ENCODE results near the gene TSGA10.

TSGA10 gene

DNA sequence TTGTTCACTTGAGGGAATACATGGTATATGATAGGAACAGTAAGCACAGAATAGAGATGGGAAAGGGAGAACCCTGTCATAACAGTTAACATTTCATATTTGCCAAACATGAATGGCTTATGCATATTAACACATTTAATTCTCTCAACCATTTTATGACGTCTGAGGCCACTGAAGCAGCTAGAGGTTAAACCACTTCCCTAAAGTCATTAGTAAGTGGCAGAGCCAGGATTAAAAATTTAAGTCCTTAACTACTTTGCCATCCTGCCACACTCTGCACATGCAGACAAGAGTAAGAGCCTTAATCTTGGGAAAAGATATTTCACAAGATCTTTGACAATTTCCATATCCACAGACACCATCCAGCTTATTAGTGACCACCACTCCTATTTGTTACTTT, 2.1 kb upstream of the TSGA10 start:
- no peak overlapping the region for H3K27ac ChIP-seq
- no peak overlapping the region for H3K4me3 ChIP-seq (ENCODE audit: low read depth, low read length)
- TF ChIP-seq, protein P1, sequence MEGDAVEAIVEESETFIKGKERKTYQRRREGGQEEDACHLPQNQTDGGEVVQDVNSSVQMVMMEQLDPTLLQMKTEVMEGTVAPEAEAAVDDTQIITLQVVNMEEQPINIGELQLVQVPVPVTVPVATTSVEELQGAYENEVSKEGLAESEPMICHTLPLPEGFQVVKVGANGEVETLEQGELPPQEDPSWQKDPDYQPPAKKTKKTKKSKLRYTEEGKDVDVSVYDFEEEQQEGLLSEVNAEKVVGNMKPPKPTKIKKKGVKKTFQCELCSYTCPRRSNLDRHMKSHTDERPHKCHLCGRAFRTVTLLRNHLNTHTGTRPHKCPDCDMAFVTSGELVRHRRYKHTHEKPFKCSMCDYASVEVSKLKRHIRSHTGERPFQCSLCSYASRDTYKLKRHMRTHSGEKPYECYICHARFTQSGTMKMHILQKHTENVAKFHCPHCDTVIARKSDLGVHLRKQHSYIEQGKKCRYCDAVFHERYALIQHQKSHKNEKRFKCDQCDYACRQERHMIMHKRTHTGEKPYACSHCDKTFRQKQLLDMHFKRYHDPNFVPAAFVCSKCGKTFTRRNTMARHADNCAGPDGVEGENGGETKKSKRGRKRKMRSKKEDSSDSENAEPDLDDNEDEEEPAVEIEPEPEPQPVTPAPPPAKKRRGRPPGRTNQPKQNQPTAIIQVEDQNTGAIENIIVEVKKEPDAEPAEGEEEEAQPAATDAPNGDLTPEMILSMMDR (IDR thresholded peaks at IDR 0.05) = no peak
- no peaks in the 10 kb centered on the region for H3K36me3 ChIP-seq (ENCODE audit: control insufficient read depth, insufficient read depth, low read length)
- no peak overlapping the region for H3K4me2 ChIP-seq (ENCODE audit: low read length)
- H3K79me2 ChIP-seq = peaks cover 7% of the 10 kb centered on the region
- no peak overlapping the region for H3K9ac ChIP-seq
- H3K9me3 ChIP-seq (ENCODE audit: control insufficient read depth, low read length) = no peaks in the 10 kb centered on the region
- peaks cover 11% of the 10 kb centered on the region for H3K4me1 ChIP-seq
- no peak overlapping the region for H2AFZ ChIP-seq
- H3K27me3 ChIP-seq (ENCODE audit: control insufficient read depth, insufficient read depth, low read length) = no peaks in the 10 kb centered on the region

DNA sequence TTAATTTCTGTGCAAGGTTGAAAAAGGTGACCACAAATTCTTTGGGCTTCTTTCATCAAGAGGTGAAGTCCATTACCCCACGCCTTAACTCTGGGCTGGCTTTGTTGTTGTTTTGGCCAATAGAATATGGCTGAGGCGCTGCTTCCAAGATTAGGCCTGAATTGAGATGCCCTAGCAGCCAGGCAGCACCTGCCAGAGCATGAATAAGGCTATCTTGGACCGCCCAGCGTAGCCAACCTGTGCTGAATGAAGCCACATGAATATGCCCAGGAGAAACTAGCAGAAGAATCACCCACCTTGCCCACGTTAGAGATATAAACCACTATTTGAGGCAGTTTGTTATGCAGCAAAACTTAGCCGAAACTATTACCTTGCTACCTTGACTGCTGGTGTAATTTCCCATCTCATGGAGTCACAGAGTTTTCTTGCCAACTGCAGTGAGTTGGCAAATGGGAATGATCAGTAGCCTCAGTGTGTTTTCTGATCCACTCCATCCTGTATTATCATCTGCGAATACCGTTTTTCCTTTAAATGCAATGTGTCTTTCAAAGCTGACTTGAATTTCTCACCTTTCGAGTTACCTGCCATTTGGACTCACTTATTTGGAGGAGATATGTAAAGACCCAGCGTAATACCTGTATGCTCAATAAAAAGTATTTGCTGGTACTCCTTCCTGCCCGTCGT, 679 bp downstream of the TSGA10 start:
- Histone ChIP-seq H3K27me3 (ENCODE audit: control insufficient read depth, insufficient read depth, low read length) (no peaks in the 10 kb centered on the region), H3K27ac (peak overlapping the region; percentile 72), H3K79me2 (peaks cover 2% of the 10 kb centered on the region)

DNA sequence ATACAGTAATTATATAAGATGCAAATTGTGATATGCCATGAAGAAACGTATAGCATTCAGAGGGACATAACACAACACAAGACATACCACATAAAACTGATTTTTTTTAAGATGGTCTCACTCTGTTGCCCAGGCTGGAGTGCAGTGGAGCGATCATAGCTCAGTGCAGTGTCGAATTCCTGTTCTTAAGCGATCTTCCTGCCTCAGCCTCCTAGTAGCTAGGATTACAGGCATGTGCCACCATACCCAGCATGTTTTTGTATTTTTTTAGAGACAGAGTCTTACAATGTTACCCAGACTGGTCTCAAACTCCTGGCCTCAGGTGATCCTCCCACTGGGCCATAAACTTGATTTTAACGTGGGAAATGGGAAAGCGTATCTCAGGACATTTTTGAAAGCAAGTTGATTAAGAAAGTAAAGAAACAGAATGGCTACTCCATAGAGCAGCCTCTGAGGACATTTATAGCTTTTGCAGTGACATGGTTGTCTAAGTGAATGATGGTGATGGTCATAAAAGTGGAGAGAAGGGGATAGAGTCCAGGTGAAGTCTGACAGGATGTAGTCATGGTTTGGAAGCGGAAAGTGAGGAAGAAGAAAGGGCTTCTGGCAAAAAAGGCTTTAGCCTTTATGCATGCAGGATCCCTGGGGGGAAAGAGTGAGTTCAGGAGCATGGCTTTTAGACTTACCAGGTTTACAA, 2.4 kb downstream of the TSGA10 start:
- H3K4me1 ChIP-seq = peaks cover 11% of the 10 kb centered on the region
- no peak overlapping the region for H3K4me2 ChIP-seq (ENCODE audit: low read length)
- H3K36me3 ChIP-seq (ENCODE audit: control insufficient read depth, insufficient read depth, low read length) = no peaks in the 10 kb centered on the region
- peaks cover 2% of the 10 kb centered on the region for H3K79me2 ChIP-seq
- H3K27ac ChIP-seq = no peak overlapping the region
- H3K9me3 ChIP-seq (ENCODE audit: control insufficient read depth, low read length) = no peaks in the 10 kb centered on the region
- H3K4me3 ChIP-seq (ENCODE audit: low read depth, low read length) = no peak overlapping the region
- TF ChIP-seq, protein P1 (IDR thresholded peaks at IDR 0.05) = no peak
- no peak overlapping the region for H2AFZ ChIP-seq
- H3K27me3 ChIP-seq (ENCODE audit: control insufficient read depth, insufficient read depth, low read length) = no peaks in the 10 kb centered on the region
- H3K9ac ChIP-seq = no peak overlapping the region

More for the DNA sequence above, 679 bp downstream of the TSGA10 start:
- TF ChIP-seq, protein P1 (IDR thresholded peaks at IDR 0.05) = no peak
- Histone ChIP-seq H3K4me3 (ENCODE audit: low read depth, low read length) (peak overlapping the region; percentile 85), H3K36me3 (ENCODE audit: control insufficient read depth, insufficient read depth, low read length) (no peaks in the 10 kb centered on the region), H3K4me2 (ENCODE audit: low read length) (peak overlapping the region; percentile 75), H3K9me3 (ENCODE audit: control insufficient read depth, low read length) (no peaks in the 10 kb centered on the region), H2AFZ (peak overlapping the region; percentile 96), H3K9ac (peak overlapping the region; percentile 21), H3K4me1 (peaks cover 11% of the 10 kb centered on the region)

DNA sequence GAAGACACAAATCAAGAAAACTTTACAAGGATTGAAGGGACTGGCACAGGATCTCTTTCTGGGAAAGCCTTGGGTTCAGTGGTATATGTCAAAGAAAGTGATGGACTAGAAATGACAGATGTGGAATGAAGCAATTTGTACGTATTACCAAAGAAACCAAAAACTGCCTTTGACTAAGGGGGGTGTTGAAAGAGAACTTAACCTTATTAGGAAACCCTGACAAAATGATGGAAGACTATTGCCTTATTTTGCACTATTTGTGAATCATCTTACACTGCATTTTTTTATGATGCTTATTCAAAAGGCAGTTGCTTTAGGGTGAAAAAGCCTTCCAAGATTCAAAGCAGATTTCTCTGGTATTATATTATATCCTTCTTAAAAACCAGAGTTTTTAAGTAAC, 4.0 kb downstream of the TSGA10 start:
- no peaks in the 10 kb centered on the region for H3K9me3 ChIP-seq (ENCODE audit: control insufficient read depth, low read length)
- H3K4me2 ChIP-seq (ENCODE audit: low read length) = no peak overlapping the region
- H3K79me2 ChIP-seq = peaks cover 2% of the 10 kb centered on the region
- H3K4me1 ChIP-seq = peaks cover 3% of the 10 kb centered on the region
- H3K27me3 ChIP-seq (ENCODE audit: control insufficient read depth, insufficient read depth, low read length) = no peaks in the 10 kb centered on the region
- TF ChIP-seq, protein P1 (IDR thresholded peaks at IDR 0.05) = no peak
- no peak overlapping the region for H3K27ac ChIP-seq
- H3K9ac ChIP-seq = no peak overlapping the region
- H3K4me3 ChIP-seq (ENCODE audit: low read depth, low read length) = no peak overlapping the region
- no peak overlapping the region for H2AFZ ChIP-seq
- no peaks in the 10 kb centered on the region for H3K36me3 ChIP-seq (ENCODE audit: control insufficient read depth, insufficient read depth, low read length)
